ENCODE data around the gene NTF4.
A peak's percentile ranks its signal among the peaks of the same experiment; 100 is the strongest.

NTF4 gene

GRCh38 chr19:49064768-49065611 is at the start of gene NTF4:
Gene NTF4 (minus strand): TSS chr19:49064818. CDS start chr19:49061997, 2,821 bp downstream.
- Histone ChIP-seq H3K9me3 (ENCODE audit: control insufficient read depth, insufficient read depth, low read length) (no peaks in the 10 kb centered on the region), H3K4me1 (ENCODE audit: insufficient read depth, low read length) (peaks cover 15% of the 10 kb centered on the region; the same call in 1 of the 2 replicates), H3K9ac (ENCODE audit: low read depth, low read length) (peak within 1 kb of the TSS; percentile 35; the same call in 1 of the 2 replicates)

GRCh38 chr19:49113762-49114629 is 49.4 kb upstream of the NTF4 start, which contains the start of gene LIN7B:
Gene LIN7B (plus strand): TSS chr19:49114370. CDS start chr19:49114405, 35 bp downstream.
- no peaks in the 10 kb centered on the region for H3K9me3 ChIP-seq (ENCODE audit: control insufficient read depth, insufficient read depth, low read length)
- no peaks in the 10 kb centered on the region; the same call in 1 of the 2 replicates for H3K4me1 ChIP-seq (ENCODE audit: insufficient read depth, low read length)
- H3K36me3 ChIP-seq (ENCODE audit: insufficient read depth, low read length), result no peaks in the 10 kb centered on the region
- H3K9ac ChIP-seq (ENCODE audit: low read depth, low read length), result peak within 1 kb of the TSS; percentile 58

More at GRCh38 chr19:49064768-49065611, at the start of gene NTF4:
- H3K36me3 ChIP-seq (ENCODE audit: insufficient read depth, low read length), result no peaks in the 10 kb centered on the region

GRCh38 chr19:49111218-49111998 is 46.8 kb upstream of the NTF4 start:
- peaks cover 4% of the 10 kb centered on the region; the same call in 1 of the 2 replicates for H3K4me1 ChIP-seq (ENCODE audit: insufficient read depth, low read length)
- H3K9me3 ChIP-seq (ENCODE audit: control insufficient read depth, insufficient read depth, low read length), result no peaks in the 10 kb centered on the region
- H3K9ac ChIP-seq (ENCODE audit: low read depth, low read length), result no peak overlapping the region
- peaks cover 15% of the 10 kb centered on the region; the same call in 1 of the 2 replicates for H3K36me3 ChIP-seq (ENCODE audit: insufficient read depth, low read length)

- H3K9ac ChIP-seq (ENCODE audit: low read depth, low read length), result no peak overlapping the region
- peaks cover 4% of the 10 kb centered on the region; the same call in 1 of the 2 replicates for H3K4me1 ChIP-seq (ENCODE audit: insufficient read depth, low read length)
- peaks cover 15% of the 10 kb centered on the region; the same call in 1 of the 2 replicates for H3K36me3 ChIP-seq (ENCODE audit: insufficient read depth, low read length)
- H3K9me3 ChIP-seq (ENCODE audit: control insufficient read depth, insufficient read depth, low read length), result no peaks in the 10 kb centered on the region
These were observed 45.9 kb upstream of the NTF4 start for GRCh38 chr19:49110567-49110966.

GRCh38 chr19:49109569-49110233 is 45.1 kb upstream of the NTF4 start:
- Histone ChIP-seq H3K9me3 (ENCODE audit: control insufficient read depth, insufficient read depth, low read length) (no peaks in the 10 kb centered on the region), H3K9ac (ENCODE audit: low read depth, low read length) (no peak overlapping the region), H3K4me1 (ENCODE audit: insufficient read depth, low read length) (peaks cover 4% of the 10 kb centered on the region; the same call in 1 of the 2 replicates), H3K36me3 (ENCODE audit: insufficient read depth, low read length) (peaks cover 15% of the 10 kb centered on the region)

GRCh38 chr19:49109051-49109450 is 44.4 kb upstream of the NTF4 start:
- Histone ChIP-seq H3K9ac (ENCODE audit: low read depth, low read length) (no peak overlapping the region), H3K9me3 (ENCODE audit: control insufficient read depth, insufficient read depth, low read length) (no peaks in the 10 kb centered on the region), H3K4me1 (ENCODE audit: insufficient read depth, low read length) (peaks cover 4% of the 10 kb centered on the region; the same call in 1 of the 2 replicates), H3K36me3 (ENCODE audit: insufficient read depth, low read length) (peaks cover 15% of the 10 kb centered on the region)

GRCh38 chr19:49107625-49108459 is 43.2 kb upstream of the NTF4 start:
- no peaks in the 10 kb centered on the region for H3K9me3 ChIP-seq (ENCODE audit: control insufficient read depth, insufficient read depth, low read length)
- H3K9ac ChIP-seq (ENCODE audit: low read depth, low read length), result no peak overlapping the region
- H3K36me3 ChIP-seq (ENCODE audit: insufficient read depth, low read length), result peaks cover 19% of the 10 kb centered on the region
- peaks cover 4% of the 10 kb centered on the region; the same call in 1 of the 2 replicates for H3K4me1 ChIP-seq (ENCODE audit: insufficient read depth, low read length)

- Histone ChIP-seq H3K9ac (ENCODE audit: low read depth, low read length) (no peak overlapping the region), H3K9me3 (ENCODE audit: control insufficient read depth, insufficient read depth, low read length) (no peaks in the 10 kb centered on the region), H3K36me3 (ENCODE audit: insufficient read depth, low read length) (peaks cover 24% of the 10 kb centered on the region), H3K4me1 (ENCODE audit: insufficient read depth, low read length) (peaks cover 4% of the 10 kb centered on the region; the same call in 1 of the 2 replicates)
These were observed 42.1 kb upstream of the NTF4 start for GRCh38 chr19:49106648-49107135.

- Histone ChIP-seq H3K9me3 (ENCODE audit: control insufficient read depth, insufficient read depth, low read length) (no peaks in the 10 kb centered on the region), H3K4me1 (ENCODE audit: insufficient read depth, low read length) (peaks cover 6% of the 10 kb centered on the region; the same call in 1 of the 2 replicates), H3K9ac (ENCODE audit: low read depth, low read length) (no peak overlapping the region), H3K36me3 (ENCODE audit: insufficient read depth, low read length) (peaks cover 39% of the 10 kb centered on the region)
These were observed 39.7 kb upstream of the NTF4 start for GRCh38 chr19:49104229-49104864.

GRCh38 chr19:49103331-49104085 is 38.9 kb upstream of the NTF4 start:
- Histone ChIP-seq H3K9ac (ENCODE audit: low read depth, low read length) (no peak overlapping the region), H3K9me3 (ENCODE audit: control insufficient read depth, insufficient read depth, low read length) (no peaks in the 10 kb centered on the region), H3K4me1 (ENCODE audit: insufficient read depth, low read length) (peaks cover 5% of the 10 kb centered on the region; the same call in 1 of the 2 replicates), H3K36me3 (ENCODE audit: insufficient read depth, low read length) (peaks cover 47% of the 10 kb centered on the region)

- 0 out of 2 replicates have a peak, but pooled peaks cover 2% of the 10 kb centered on the region for H3K4me1 ChIP-seq (ENCODE audit: insufficient read depth, low read length)
- peaks cover 43% of the 10 kb centered on the region for H3K36me3 ChIP-seq (ENCODE audit: insufficient read depth, low read length)
- H3K9ac ChIP-seq (ENCODE audit: low read depth, low read length), result no peak overlapping the region
- no peaks in the 10 kb centered on the region for H3K9me3 ChIP-seq (ENCODE audit: control insufficient read depth, insufficient read depth, low read length)
These were observed 37.7 kb upstream of the NTF4 start for GRCh38 chr19:49102303-49102702.

All from ES-I3 (cell line).